Mesenchymal stem cell (in vitro differentiated cells and primary cell): ENCODE data around the gene CHPF2.
A peak's percentile ranks its signal among the peaks of the same experiment; 100 is the strongest.

Experiments
- DNase-seq: peaks from one replicate; pipeline ENCODE4 v3.0.0-alpha.2; 2013
- H2AFZ ChIP-seq: one replicate; pipeline ENCODE4 v1.6.1; 2013; ENCODE audit warnings: low read depth, mild to moderate bottlenecking, control low read depth, inconsistent platforms, low read length, moderate library complexity
- H2AK5ac ChIP-seq: 2 replicates; pipeline ENCODE4 v1.6.1; 2013; ENCODE audit warnings: low read length, moderate library complexity, mild to moderate bottlenecking, inconsistent platforms; ENCODE audit not compliant: severe bottlenecking
- H2BK120ac ChIP-seq: one replicate; pipeline ENCODE4 v1.6.1; 2013; ENCODE audit warnings: low read depth, mild to moderate bottlenecking, inconsistent platforms, low read length, moderate library complexity
- H2BK12ac ChIP-seq, 2 experiments: one replicate each; pipeline ENCODE4 v1.6.1; 2013; ENCODE audit warnings: inconsistent platforms in 2 of 2, low read length in 2 of 2, mild to moderate bottlenecking in 2 of 2, moderate library complexity in 2 of 2, control low read depth in 1 of 2
- H2BK15ac ChIP-seq: one replicate; pipeline ENCODE4 v1.6.1; 2013; ENCODE audit warnings: mild to moderate bottlenecking, low read depth, inconsistent platforms; ENCODE audit not compliant: poor library complexity, severe bottlenecking
- H2BK5ac ChIP-seq: 2 replicates; pipeline ENCODE4 v1.6.1; 2013; ENCODE audit warnings: low read depth, mild to moderate bottlenecking, low read length, control low read depth, inconsistent platforms; ENCODE audit not compliant: poor library complexity, severe bottlenecking
- H3K14ac ChIP-seq, 2 experiments: one replicate each; pipeline ENCODE4 v1.6.1; 2013; ENCODE audit warnings: inconsistent platforms in 2 of 2, low read length in 2 of 2, control low read depth in 1 of 2, mild to moderate bottlenecking in 1 of 2, moderate library complexity in 1 of 2
- H3K18ac ChIP-seq, 2 experiments: one replicate each; pipeline ENCODE4 v1.6.1; 2013; ENCODE audit warnings: inconsistent platforms in 2 of 2, low read length in 2 of 2, control low read depth in 1 of 2, low read depth in 1 of 2, mild to moderate bottlenecking in 1 of 2
- H3K23ac ChIP-seq, 2 experiments: one replicate each; pipeline ENCODE4 v1.6.1; 2013; ENCODE audit warnings: inconsistent platforms in 2 of 2, low read length in 2 of 2, mild to moderate bottlenecking in 2 of 2, moderate library complexity in 2 of 2, control low read depth in 1 of 2
- H3K27ac ChIP-seq: 2 replicates; pipeline ENCODE4 v1.5.1; 2013; ENCODE audit warnings: mild to moderate bottlenecking, moderate library complexity, low read length, control low read depth, inconsistent platforms; ENCODE audit not compliant: poor library complexity, severe bottlenecking
- H3K27me3 ChIP-seq, 2 experiments: 2 replicates each; pipeline versions ENCODE4 v1.6.1 to v1.7.0; 2013; ENCODE audit warnings: low read length in 2 of 2, mild to moderate bottlenecking in 2 of 2, moderate library complexity in 2 of 2, control low read depth in 1 of 2, inconsistent platforms in 1 of 2; ENCODE audit not compliant: control insufficient read depth in 1 of 2, insufficient read depth in 1 of 2
- H3K36me3 ChIP-seq, 2 experiments: 2 replicates each; pipeline versions ENCODE4 v1.6.1 to v1.7.0; 2013; ENCODE audit warnings: low read length in 2 of 2, control low read depth in 1 of 2, inconsistent platforms in 1 of 2, low read depth in 1 of 2, mild to moderate bottlenecking in 1 of 2; ENCODE audit not compliant: insufficient read depth in 2 of 2, control insufficient read depth in 1 of 2
- H3K4ac ChIP-seq, 2 experiments: one replicate each; pipeline ENCODE4 v1.6.1; 2013; ENCODE audit warnings: inconsistent platforms in 2 of 2, low read length in 2 of 2, mild to moderate bottlenecking in 2 of 2, moderate library complexity in 2 of 2, control low read depth in 1 of 2, low read depth in 1 of 2
- H3K4me1 ChIP-seq: 2 replicates; pipeline ENCODE4 v1.6.1; 2013; ENCODE audit warnings: low read depth, low read length, control low read depth; ENCODE audit not compliant: control insufficient read depth, insufficient read depth
- H3K4me2 ChIP-seq: 2 replicates; pipeline ENCODE4 v1.6.1; 2013; ENCODE audit warnings: low read length, mild to moderate bottlenecking, inconsistent platforms; ENCODE audit not compliant: poor library complexity, severe bottlenecking
- H3K4me3 ChIP-seq, 2 experiments: 2 replicates each; pipeline versions ENCODE4 v1.5.1 to v1.7.0; 2013; ENCODE audit warnings: low read length in 2 of 2, mild to moderate bottlenecking in 2 of 2, control low read depth in 1 of 2, low read depth in 1 of 2; ENCODE audit not compliant: insufficient read depth in 1 of 2
- H3K79me1 ChIP-seq: replicated peaks from 2 replicates; pipeline ENCODE4 v1.6.1; 2013; ENCODE audit warnings: mild to moderate bottlenecking, control low read depth, low read length, inconsistent platforms; ENCODE audit not compliant: poor library complexity, severe bottlenecking
- H3K9ac ChIP-seq: 2 replicates; pipeline ENCODE4 v1.7.0; 2013; ENCODE audit warnings: mild to moderate bottlenecking, low read length, moderate library complexity
- H3K9me3 ChIP-seq: 2 replicates; pipeline ENCODE4 v1.7.0; 2013; ENCODE audit warnings: mild to moderate bottlenecking, low read length; ENCODE audit not compliant: control insufficient read depth
- H4K8ac ChIP-seq: one replicate; pipeline ENCODE4 v1.6.1; 2013; ENCODE audit warnings: inconsistent platforms, mild to moderate bottlenecking, low read length, moderate library complexity
- H4K91ac ChIP-seq: one replicate; pipeline ENCODE4 v1.6.1; 2013; ENCODE audit warnings: mild to moderate bottlenecking, low read length, inconsistent platforms
- WGBS: methylation state at CpG from one replicate; pipeline ENCODE4 v1.1.7; 2013; ENCODE audit warnings: mixed read lengths; 5-methylcytosine and 5-hydroxymethylcytosine counted together

Gene CHPF2

DNA sequence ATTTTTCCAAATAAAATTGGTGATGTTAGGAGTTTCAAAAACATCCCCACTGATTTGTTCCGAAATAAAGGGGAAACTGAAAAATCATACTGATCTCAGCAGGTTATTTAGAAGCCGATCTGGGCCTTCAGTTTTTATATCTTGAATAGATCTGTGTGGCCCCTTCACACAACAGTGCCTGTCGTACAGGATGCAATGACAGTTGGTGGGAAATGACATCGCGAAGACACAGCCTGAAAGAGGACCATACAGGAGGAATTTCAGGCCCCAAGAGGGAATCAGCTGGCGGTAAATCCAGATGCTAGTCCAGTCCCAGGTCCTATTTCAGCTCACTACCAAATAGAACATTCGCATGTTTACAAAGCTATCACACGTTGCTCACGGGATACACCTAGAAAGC lies 25.0 kb upstream of the CHPF2 start:
- Histone ChIP-seq H2AFZ (no peak overlapping the region), H3K14ac (no peak overlapping the region), H2BK5ac (no peak overlapping the region), H4K8ac (no peak overlapping the region), H3K79me1 (no peaks in the 10 kb centered on the region), H2BK12ac (no peak overlapping the region), H3K9me3 (no peaks in the 10 kb centered on the region), H3K4me3 (no peak overlapping the region), H3K27me3 (peaks cover 37 to 64% of the 10 kb centered on the region in 2 experiments), H3K4me1 (no peaks in the 10 kb centered on the region), H3K36me3 (peaks cover under 1 to 5% of the 10 kb centered on the region in 2 experiments), H3K4me2 (no peak overlapping the region), H4K91ac (no peak overlapping the region), H3K23ac (no peak overlapping the region), H3K4ac (no peak overlapping the region), H3K27ac (no peak overlapping the region), H3K18ac (no peak overlapping the region), H2AK5ac (no peak overlapping the region), H2BK15ac (no peak overlapping the region), H2BK120ac (no peak overlapping the region), H3K9ac (no peak overlapping the region)
- WGBS = 83% methylated on average over 9 of the region's 9 CpGs
- DNase-seq = no peak

DNA sequence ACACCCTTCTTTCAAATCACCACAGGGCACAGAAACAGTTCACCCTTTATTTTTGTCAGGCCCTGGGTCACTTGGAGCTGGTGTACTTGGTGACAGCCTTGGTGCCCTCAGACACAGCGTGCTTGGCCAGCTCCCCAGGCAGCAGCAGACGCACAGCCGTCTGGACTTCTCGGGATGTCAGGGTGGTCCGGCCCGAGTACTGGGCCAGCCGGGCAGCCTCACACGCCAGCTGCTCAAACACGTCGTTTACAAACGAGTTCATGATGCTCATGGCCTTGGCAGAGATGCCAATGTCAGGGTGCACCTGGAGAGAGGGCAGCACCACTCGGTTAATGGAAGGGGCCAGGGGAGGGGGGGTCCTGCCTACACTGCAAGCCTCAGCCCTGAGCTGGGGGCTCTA lies 24.5 kb upstream of the CHPF2 start:
- no peak overlapping the region for H4K91ac ChIP-seq
- no peak overlapping the region for H3K23ac ChIP-seq
- no peak overlapping the region for H3K27ac ChIP-seq
- H2AFZ ChIP-seq = no peak overlapping the region
- H3K4me1 ChIP-seq = no peaks in the 10 kb centered on the region
- H3K9me3 ChIP-seq = no peaks in the 10 kb centered on the region
- no peak overlapping the region for H3K4me3 ChIP-seq
- H4K8ac ChIP-seq = no peak overlapping the region
- no peak overlapping the region for H2BK120ac ChIP-seq
- no peak overlapping the region for H2BK12ac ChIP-seq
- H3K36me3 ChIP-seq = peaks cover 6 to 10% of the 10 kb centered on the region in 2 experiments
- no peaks in the 10 kb centered on the region for H3K79me1 ChIP-seq
- no peak overlapping the region for H2BK15ac ChIP-seq
- no peak overlapping the region for H3K4me2 ChIP-seq
- H2AK5ac ChIP-seq = no peak overlapping the region
- no peak overlapping the region for H3K18ac ChIP-seq
- peaks cover 34 to 59% of the 10 kb centered on the region in 2 experiments for H3K27me3 ChIP-seq
- WGBS = 93% methylated on average over 12 of the region's 12 CpGs
- peak overlapping the region in 1 of 2 experiments; percentile 64 for H3K14ac ChIP-seq
- no peak for DNase-seq
- no peak overlapping the region for H3K9ac ChIP-seq
- H2BK5ac ChIP-seq = no peak overlapping the region
- H3K4ac ChIP-seq = no peak overlapping the region

DNA sequence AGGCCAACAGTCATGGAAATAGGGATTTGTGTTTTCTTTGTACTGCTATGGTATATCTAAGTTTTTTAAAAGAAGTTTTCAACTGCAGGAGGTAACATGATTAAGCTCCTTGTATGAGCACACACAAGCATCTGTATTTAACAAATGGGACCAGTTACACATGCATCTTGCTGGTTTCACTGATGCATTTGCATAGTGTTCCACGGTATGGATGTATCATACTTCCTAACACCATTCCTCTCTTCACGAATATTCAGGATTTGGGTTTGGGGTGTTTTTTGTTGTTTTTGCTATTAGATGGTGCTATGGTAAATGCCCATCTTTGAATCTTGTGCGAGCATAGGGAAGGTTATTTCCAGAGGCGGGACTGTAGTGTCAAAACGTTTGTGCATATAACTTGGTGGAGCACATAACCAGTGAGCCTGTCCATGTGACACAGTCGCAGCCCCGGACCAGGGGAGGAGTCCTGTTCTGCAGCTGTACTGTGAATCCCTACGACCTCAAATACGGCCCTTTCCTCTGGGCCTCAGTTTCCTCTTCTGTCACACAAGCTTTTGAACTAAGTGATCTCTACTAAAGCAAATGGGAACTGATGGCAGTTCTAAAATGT lies 23.9 kb upstream of the CHPF2 start:
- Histone ChIP-seq H3K14ac (peak overlapping the region in 1 of 2 experiments; percentile 31), H2AFZ (no peak overlapping the region), H3K9me3 (no peaks in the 10 kb centered on the region), H3K27ac (no peak overlapping the region), H3K4me3 (no peak overlapping the region), H2BK12ac (no peak overlapping the region), H3K9ac (no peak overlapping the region), H3K36me3 (peaks cover 11 to 16% of the 10 kb centered on the region in 2 experiments), H2BK120ac (no peak overlapping the region), H3K4me2 (no peak overlapping the region), H3K4me1 (no peaks in the 10 kb centered on the region), H3K18ac (no peak overlapping the region), H4K91ac (no peak overlapping the region), H2BK15ac (no peak overlapping the region), H3K27me3 (peaks cover 33 to 53% of the 10 kb centered on the region in 2 experiments), H2BK5ac (no peak overlapping the region), H4K8ac (no peak overlapping the region), H3K79me1 (peaks cover 2% of the 10 kb centered on the region), H3K4ac (no peak overlapping the region), H2AK5ac (no peak overlapping the region), H3K23ac (no peak overlapping the region)
- 91% methylated on average over 6 of the region's 9 CpGs for WGBS
- no peak for DNase-seq

DNA sequence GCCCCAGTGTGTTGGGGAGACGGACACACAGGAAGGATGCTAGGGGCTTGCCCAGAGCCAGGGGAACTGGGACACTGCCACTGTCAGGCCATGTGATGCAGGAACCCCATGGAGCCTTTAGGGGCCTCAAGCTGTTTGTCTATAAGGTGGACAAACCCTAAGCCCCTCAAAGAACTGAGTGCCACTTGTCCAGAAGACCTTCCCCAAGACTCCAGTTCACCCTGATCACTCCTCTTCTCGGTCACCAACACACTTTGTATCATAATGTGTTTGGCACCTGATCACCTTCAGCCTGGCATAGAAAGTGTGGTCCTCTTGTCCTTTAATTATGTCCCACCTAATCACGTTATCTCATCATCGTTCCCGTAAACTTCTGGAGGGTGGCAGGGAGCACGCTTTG lies 22.7 kb upstream of the CHPF2 start:
- peaks cover 22 to 41% of the 10 kb centered on the region in 2 experiments for H3K27me3 ChIP-seq
- no peak overlapping the region for H2AK5ac ChIP-seq
- no peak overlapping the region for H4K8ac ChIP-seq
- H3K9me3 ChIP-seq = no peaks in the 10 kb centered on the region
- no peak overlapping the region for H3K14ac ChIP-seq
- no peak overlapping the region for H2BK120ac ChIP-seq
- WGBS = 90% methylated on average over 6 of the region's 6 CpGs
- no peak overlapping the region for H3K23ac ChIP-seq
- no peak overlapping the region for H3K9ac ChIP-seq
- no peak overlapping the region for H3K4ac ChIP-seq
- H4K91ac ChIP-seq = no peak overlapping the region
- H2BK12ac ChIP-seq = no peak overlapping the region
- H2BK5ac ChIP-seq = no peak overlapping the region
- peaks cover 2% of the 10 kb centered on the region for H3K79me1 ChIP-seq
- no peak overlapping the region for H3K4me2 ChIP-seq
- no peak overlapping the region for H2AFZ ChIP-seq
- no peak overlapping the region for H3K18ac ChIP-seq
- no peak overlapping the region for H3K27ac ChIP-seq
- no peaks in the 10 kb centered on the region for H3K4me1 ChIP-seq
- no peak overlapping the region for H2BK15ac ChIP-seq
- peaks cover 21 to 27% of the 10 kb centered on the region in 2 experiments for H3K36me3 ChIP-seq
- H3K4me3 ChIP-seq = no peak overlapping the region
- no peak for DNase-seq
